ENCODE measurements around the gene KEL.

- TF ChIP-seq POLR2A (IDR thresholded peaks at IDR 0.05; ENCODE audit: low read depth, low read length) (no peak), GATA2 (IDR thresholded peaks at IDR 0.05; ENCODE audit: insufficient read depth, insufficient read length, low read depth, low read length) (no peak), POLR2AphosphoS5 (IDR thresholded peaks at IDR 0.05; ENCODE audit: insufficient read depth, low read depth, low read length) (no peak)
- TF ChIP-seq, protein P1, sequence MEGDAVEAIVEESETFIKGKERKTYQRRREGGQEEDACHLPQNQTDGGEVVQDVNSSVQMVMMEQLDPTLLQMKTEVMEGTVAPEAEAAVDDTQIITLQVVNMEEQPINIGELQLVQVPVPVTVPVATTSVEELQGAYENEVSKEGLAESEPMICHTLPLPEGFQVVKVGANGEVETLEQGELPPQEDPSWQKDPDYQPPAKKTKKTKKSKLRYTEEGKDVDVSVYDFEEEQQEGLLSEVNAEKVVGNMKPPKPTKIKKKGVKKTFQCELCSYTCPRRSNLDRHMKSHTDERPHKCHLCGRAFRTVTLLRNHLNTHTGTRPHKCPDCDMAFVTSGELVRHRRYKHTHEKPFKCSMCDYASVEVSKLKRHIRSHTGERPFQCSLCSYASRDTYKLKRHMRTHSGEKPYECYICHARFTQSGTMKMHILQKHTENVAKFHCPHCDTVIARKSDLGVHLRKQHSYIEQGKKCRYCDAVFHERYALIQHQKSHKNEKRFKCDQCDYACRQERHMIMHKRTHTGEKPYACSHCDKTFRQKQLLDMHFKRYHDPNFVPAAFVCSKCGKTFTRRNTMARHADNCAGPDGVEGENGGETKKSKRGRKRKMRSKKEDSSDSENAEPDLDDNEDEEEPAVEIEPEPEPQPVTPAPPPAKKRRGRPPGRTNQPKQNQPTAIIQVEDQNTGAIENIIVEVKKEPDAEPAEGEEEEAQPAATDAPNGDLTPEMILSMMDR (IDR thresholded peaks at IDR 0.05; ENCODE audit: extremely low read depth in 1 of 2, insufficient read depth in 1 of 2, low read depth in 1 of 2, low read length in 2 of 2), result no peak
- TF ChIP-seq, protein P2, sequence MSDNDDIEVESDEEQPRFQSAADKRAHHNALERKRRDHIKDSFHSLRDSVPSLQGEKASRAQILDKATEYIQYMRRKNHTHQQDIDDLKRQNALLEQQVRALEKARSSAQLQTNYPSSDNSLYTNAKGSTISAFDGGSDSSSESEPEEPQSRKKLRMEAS (IDR thresholded peaks at IDR 0.05; ENCODE audit: insufficient read depth, insufficient read length), result no peak
Observed at GRCh38 chr7:142918901-142919300, 43.3 kb downstream of the KEL start.
